Ovary (tissue), 3 donors: ENCODE results near the gene PFKFB2.

Experiments used
- EP300 ChIP-seq: sonication (generic); formaldehyde crosslinking; IDR thresholded peaks from one replicate; pipeline ENCODE4 v1.6.1; 2017; ENCODE audit warnings: antibody characterized with exemption
- TF ChIP-seq, protein P1 (sequence below), 3 donors: fragments of 450-650 bp in 2 of 3; fragments of 200-600 bp in 1 of 3; IDR thresholded peaks; one replicate each; pipeline versions ENCODE4 v1.5.1 to v1.8.0; 2016 to 2022; ENCODE audit warnings: antibody characterized with exemption in 3 of 3, mild to moderate bottlenecking in 1 of 3
- donor health status: DM: no; HTN: no; CAD: no.

DNA sequence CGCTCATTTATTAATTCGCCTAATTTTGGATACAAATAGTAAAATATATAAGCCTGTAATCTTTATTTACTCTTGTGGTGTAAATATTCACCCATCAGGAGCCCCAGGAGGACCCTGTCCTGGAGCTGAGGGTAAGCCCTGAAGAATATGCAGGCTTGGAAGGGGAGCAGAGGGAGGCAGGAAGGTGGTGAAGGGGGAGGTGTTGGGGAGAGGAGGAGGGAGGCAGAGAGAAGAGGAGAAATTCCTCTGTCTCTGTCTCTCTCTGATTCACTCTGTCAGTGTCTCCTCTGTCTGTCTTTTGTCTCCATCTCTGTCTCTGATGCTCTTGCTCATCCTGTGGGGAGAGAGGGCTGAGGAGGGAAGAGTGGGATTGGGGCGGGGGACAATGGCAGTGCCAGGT lies 32.8 kb downstream of the PFKFB2 start:
- TF ChIP-seq, protein P1, sequence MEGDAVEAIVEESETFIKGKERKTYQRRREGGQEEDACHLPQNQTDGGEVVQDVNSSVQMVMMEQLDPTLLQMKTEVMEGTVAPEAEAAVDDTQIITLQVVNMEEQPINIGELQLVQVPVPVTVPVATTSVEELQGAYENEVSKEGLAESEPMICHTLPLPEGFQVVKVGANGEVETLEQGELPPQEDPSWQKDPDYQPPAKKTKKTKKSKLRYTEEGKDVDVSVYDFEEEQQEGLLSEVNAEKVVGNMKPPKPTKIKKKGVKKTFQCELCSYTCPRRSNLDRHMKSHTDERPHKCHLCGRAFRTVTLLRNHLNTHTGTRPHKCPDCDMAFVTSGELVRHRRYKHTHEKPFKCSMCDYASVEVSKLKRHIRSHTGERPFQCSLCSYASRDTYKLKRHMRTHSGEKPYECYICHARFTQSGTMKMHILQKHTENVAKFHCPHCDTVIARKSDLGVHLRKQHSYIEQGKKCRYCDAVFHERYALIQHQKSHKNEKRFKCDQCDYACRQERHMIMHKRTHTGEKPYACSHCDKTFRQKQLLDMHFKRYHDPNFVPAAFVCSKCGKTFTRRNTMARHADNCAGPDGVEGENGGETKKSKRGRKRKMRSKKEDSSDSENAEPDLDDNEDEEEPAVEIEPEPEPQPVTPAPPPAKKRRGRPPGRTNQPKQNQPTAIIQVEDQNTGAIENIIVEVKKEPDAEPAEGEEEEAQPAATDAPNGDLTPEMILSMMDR (IDR thresholded peaks at IDR 0.05): no peak
- no peak for TF ChIP-seq EP300
